ENCODE results near the gene DCPS. TPM values are rescaled to one million over a fixed set of nuclear protein-coding genes. Genes with fewer than 3 reads are reported as not detected.
A peak's percentile ranks its signal among the peaks of the same experiment; 100 is the strongest.

Gene DCPS
- total RNA-seq, 3 donors from 2014 or later = 8.8 to 11.7 (median 9.6) TPM

DNA sequence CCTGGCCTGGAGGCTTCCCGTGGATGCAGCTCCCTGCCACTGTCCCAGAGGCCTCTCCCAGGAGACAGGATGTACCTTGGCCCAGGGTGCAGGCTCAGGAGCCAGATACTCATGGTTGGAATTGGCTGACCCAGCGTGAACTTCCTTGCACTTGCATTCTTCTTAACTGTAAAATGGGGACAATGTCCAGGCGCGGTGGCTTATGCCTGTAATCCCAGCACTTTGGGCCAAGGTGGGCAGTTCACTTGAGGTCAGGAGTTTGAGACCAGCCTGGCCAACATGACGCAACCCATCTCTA lies 31.6 kb downstream of the DCPS start:
- Histone ChIP-seq H3K36me3 (no peaks in the 10 kb centered on the region), H3K4me3 (no peak overlapping the region), H3K27ac (no peak overlapping the region), H3K9me3 (no peaks in the 10 kb centered on the region), H3K4me1 (no peaks in the 10 kb centered on the region), H3K27me3 (no peaks in the 10 kb centered on the region)
- TF ChIP-seq CTCF (IDR thresholded peaks at IDR 0.05) = no peak
- TF ChIP-seq POLR2AphosphoS5 (IDR thresholded peaks at IDR 0.05) = no peak
- TF ChIP-seq POLR2A (IDR thresholded peaks at IDR 0.05) = no peak
- DNase-seq (ENCODE audit: low spot score in 2 of 2) = peak in 1 of 2 donors; percentile 35
- intact Hi-C loops (cut with DNase I; ENCODE audit: low total_unique reads) = no loop called here

DNA sequence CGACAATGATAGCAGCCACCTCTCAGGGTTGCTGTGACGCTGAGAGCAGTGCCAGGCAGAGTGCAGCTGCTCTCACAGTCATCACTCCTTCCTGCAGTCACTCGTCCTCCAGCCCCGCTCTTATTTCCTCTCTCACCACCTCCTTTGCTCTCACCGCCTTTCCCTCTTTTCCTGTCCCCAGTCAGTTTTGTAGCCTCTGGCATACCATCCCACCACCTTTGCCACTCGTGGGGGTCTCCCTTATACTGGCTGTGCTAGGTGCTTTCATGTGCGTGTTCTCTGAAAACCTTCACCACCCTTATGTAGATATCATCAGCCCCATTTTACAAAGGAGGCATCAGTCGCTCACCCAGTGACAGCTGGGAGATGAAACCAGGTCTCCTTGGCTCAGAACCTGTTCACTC lies 32.3 kb downstream of the DCPS start:
- intact Hi-C loops (cut with DNase I; ENCODE audit: low total_unique reads) = no loop called here
- TF ChIP-seq CTCF (IDR thresholded peaks at IDR 0.05) (no peak), POLR2A (IDR thresholded peaks at IDR 0.05) (no peak), POLR2AphosphoS5 (IDR thresholded peaks at IDR 0.05) (no peak)
- Histone ChIP-seq H3K4me3 (no peak overlapping the region), H3K4me1 (no peaks in the 10 kb centered on the region), H3K27ac (no peak overlapping the region), H3K36me3 (no peaks in the 10 kb centered on the region), H3K9me3 (no peaks in the 10 kb centered on the region), H3K27me3 (no peaks in the 10 kb centered on the region)
- no peak for DNase-seq (ENCODE audit: low spot score in 2 of 2)

DNA sequence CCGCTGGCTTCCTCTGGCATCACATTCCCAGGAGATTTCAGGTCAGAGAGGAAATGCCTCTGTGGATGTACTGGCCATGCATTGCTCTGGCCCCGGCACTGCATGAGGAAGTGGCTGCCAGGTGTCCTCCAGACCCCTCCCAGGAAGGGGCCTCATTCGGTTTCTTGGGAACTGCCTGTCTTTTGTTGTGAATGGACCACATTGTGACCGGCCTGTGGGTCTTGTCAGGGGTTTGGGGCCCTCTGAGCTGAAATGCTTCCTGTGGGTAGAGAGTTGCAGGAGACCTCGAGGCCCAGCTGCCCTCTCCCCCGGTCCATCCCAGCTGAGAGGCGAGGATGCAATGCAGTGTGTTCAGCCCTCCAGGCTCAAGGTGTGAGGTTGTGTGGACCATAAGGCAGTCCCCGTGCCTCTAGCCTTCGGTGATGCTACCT lies 32.8 kb downstream of the DCPS start:
- Histone ChIP-seq H3K4me1 (no peaks in the 10 kb centered on the region), H3K36me3 (no peaks in the 10 kb centered on the region), H3K27ac (no peak overlapping the region), H3K4me3 (no peak overlapping the region), H3K9me3 (no peaks in the 10 kb centered on the region), H3K27me3 (no peaks in the 10 kb centered on the region)
- TF ChIP-seq CTCF (IDR thresholded peaks at IDR 0.05) (no peak), POLR2AphosphoS5 (IDR thresholded peaks at IDR 0.05) (no peak), POLR2A (IDR thresholded peaks at IDR 0.05) (no peak)
- DNase-seq (ENCODE audit: low spot score in 2 of 2) = peak in 1 of 2 donors; percentile 17
- intact Hi-C loops (cut with DNase I; ENCODE audit: low total_unique reads) = no loop called here

GRCh38 chr11:126337126-126337473 lies 33.2 kb downstream of the DCPS start:
- no peaks in the 10 kb centered on the region for H3K36me3 ChIP-seq
- no peak overlapping the region for H3K4me3 ChIP-seq
- no peak for TF ChIP-seq POLR2A (IDR thresholded peaks at IDR 0.05)
- no peak for TF ChIP-seq POLR2AphosphoS5 (IDR thresholded peaks at IDR 0.05)
- TF ChIP-seq CTCF (IDR thresholded peaks at IDR 0.05) = no peak
- no peaks in the 10 kb centered on the region for H3K27me3 ChIP-seq
- H3K9me3 ChIP-seq = no peaks in the 10 kb centered on the region
- H3K4me1 ChIP-seq = no peaks in the 10 kb centered on the region
- DNase-seq (ENCODE audit: low spot score in 2 of 2) = no peak
- no peak overlapping the region for H3K27ac ChIP-seq
- intact Hi-C loops (cut with DNase I; ENCODE audit: low total_unique reads) = no loop called here

DNA sequence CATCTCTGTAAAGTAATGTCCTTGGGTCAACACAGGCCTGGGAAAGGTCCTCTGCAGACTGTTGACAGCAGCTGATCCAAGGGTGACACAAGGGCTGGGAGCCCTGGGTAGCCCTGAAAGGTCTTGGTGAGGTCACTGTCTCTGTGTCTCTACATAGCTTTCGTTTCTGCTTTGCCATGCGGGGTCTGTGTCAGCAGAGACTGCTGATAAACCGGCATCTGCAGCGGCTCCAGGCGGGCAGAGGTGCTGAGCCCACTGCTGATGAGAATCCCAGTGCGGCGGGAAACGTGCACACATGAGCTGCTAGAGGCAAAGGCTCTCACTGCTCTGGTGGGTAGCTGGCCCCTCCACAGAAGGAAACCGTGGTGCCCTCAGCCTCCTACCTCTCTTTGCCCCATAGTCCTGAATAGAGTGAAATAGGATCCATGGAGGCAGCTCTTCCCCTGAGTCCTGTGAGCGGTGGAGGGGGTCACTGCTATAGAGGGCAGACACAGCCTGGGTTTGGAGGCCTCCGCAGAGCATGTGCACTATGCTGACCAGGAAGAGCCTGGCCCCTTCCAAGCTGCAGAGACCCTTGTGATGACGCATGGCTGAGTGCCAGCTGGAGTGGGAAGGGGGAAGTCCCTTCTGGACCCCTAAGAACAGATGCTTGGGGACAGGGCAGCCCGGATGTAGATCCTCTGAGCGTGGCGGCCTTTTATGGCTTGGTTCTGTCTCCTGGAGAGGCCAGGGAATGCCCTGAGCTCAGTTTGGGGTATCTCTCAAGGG lies 33.8 kb downstream of the DCPS start:
- Histone ChIP-seq H3K36me3 (no peaks in the 10 kb centered on the region), H3K4me3 (no peak overlapping the region), H3K9me3 (no peaks in the 10 kb centered on the region), H3K27ac (no peak overlapping the region), H3K4me1 (no peaks in the 10 kb centered on the region), H3K27me3 (no peaks in the 10 kb centered on the region)
- TF ChIP-seq POLR2AphosphoS5 (IDR thresholded peaks at IDR 0.05) (no peak), POLR2A (IDR thresholded peaks at IDR 0.05) (no peak), CTCF (IDR thresholded peaks at IDR 0.05) (no peak)
- intact Hi-C loops (cut with DNase I; ENCODE audit: low total_unique reads) = no loop called here
- no peak for DNase-seq (ENCODE audit: low spot score in 2 of 2)
